Colonic mucosa (tissue), 4 donors: ENCODE data around the gene CDK5R2. TPM values are rescaled to one million over a fixed set of nuclear protein-coding genes. Genes with fewer than 3 reads are reported as not detected.
A peak's percentile ranks its signal among the peaks of the same experiment; 100 is the strongest.

ENCODE experiments used
- DNase-seq: peaks from one replicate; pipeline ENCODE4 v3.0.0-alpha.2; 2020
- H3K27ac ChIP-seq: fragments of 200-600 bp; one replicate; pipeline ENCODE4 v1.8.0; 2021
- H3K27me3 ChIP-seq: fragments of 200-600 bp; one replicate; pipeline ENCODE4 v1.8.0; 2021
- H3K36me3 ChIP-seq: fragments of 200-600 bp; one replicate; pipeline ENCODE4 v1.8.0; 2021
- H3K4me1 ChIP-seq: fragments of 200-600 bp; one replicate; pipeline ENCODE4 v1.8.0; 2021; ENCODE audit warnings: mild to moderate bottlenecking
- H3K4me3 ChIP-seq: fragments of 200-600 bp; one replicate; pipeline ENCODE4 v1.8.0; 2021
- H3K9ac ChIP-seq, 2 donors: one replicate each; pipeline ENCODE4 v1.7.0; 2013; ENCODE audit warnings: control low read depth in 2 of 2, low read depth in 2 of 2, low read length in 2 of 2
- H3K9me3 ChIP-seq: fragments of 200-600 bp; one replicate; pipeline ENCODE4 v1.8.0; 2021
- intact Hi-C: fragments of 100-400 bp; cut with DNase I; formaldehyde crosslinking; loops from one replicate; pipeline ENCODE4 v1.14.1; 2022
- total RNA-seq, 2 donors: library from RNA; stranded (reverse); fragmentation: NEBNext Ultra II Directional in 1 of 2; extraction: Animal tissue kit (Norgen Biotek cat#: 25700) in 1 of 2; gene quantifications; one replicate each; pipeline ENCODE4 v1.2.1, GENCODE V29; 2021
- TF ChIP-seq, protein P1 (sequence below): fragments of 200-600 bp; IDR thresholded peaks from one replicate; pipeline ENCODE4 v1.8.0; 2022; ENCODE audit warnings: antibody characterized with exemption, mild to moderate bottlenecking
- donor health status: healthy.
- donor health status: DM: no; HTN: no; CAD: no.
- donor health status: DM: no; HTN: no; CAD: no.

The CDK5R2 gene
- total RNA-seq, 2 donors from 2014 or later: 0.30 to 0.56 TPM

DNA sequence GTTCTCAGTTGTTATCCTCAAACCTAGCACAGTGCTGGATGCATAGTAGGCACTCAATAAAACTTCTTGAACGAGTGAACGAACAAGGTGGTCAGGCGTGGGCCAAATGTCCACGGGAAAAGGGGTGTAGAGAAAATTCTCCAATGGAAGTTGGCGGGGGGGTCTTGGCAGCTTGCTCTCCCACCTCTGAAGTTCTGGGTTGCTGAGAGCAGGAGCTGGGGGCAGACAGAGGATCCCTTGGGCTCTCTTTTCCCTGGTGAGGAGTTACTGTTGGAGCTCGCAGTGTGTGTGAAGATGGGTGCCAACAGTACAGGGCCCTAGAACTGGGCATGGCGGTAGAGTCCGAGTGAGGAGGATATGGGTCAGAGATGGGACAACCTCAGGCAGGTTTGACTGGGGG lies 36.1 kb downstream of the CDK5R2 start:
- no peak overlapping the region for H3K27ac ChIP-seq
- no peak overlapping the region for H3K9ac ChIP-seq
- H3K9me3 ChIP-seq: no peaks in the 10 kb centered on the region
- no peak overlapping the region for H3K4me3 ChIP-seq
- peaks cover 15% of the 10 kb centered on the region for H3K4me1 ChIP-seq
- intact Hi-C loops: no loop called here
- peaks cover 53% of the 10 kb centered on the region for H3K27me3 ChIP-seq
- no peak for DNase-seq
- TF ChIP-seq, protein P1, sequence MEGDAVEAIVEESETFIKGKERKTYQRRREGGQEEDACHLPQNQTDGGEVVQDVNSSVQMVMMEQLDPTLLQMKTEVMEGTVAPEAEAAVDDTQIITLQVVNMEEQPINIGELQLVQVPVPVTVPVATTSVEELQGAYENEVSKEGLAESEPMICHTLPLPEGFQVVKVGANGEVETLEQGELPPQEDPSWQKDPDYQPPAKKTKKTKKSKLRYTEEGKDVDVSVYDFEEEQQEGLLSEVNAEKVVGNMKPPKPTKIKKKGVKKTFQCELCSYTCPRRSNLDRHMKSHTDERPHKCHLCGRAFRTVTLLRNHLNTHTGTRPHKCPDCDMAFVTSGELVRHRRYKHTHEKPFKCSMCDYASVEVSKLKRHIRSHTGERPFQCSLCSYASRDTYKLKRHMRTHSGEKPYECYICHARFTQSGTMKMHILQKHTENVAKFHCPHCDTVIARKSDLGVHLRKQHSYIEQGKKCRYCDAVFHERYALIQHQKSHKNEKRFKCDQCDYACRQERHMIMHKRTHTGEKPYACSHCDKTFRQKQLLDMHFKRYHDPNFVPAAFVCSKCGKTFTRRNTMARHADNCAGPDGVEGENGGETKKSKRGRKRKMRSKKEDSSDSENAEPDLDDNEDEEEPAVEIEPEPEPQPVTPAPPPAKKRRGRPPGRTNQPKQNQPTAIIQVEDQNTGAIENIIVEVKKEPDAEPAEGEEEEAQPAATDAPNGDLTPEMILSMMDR: no peak
- H3K36me3 ChIP-seq: no peaks in the 10 kb centered on the region

DNA sequence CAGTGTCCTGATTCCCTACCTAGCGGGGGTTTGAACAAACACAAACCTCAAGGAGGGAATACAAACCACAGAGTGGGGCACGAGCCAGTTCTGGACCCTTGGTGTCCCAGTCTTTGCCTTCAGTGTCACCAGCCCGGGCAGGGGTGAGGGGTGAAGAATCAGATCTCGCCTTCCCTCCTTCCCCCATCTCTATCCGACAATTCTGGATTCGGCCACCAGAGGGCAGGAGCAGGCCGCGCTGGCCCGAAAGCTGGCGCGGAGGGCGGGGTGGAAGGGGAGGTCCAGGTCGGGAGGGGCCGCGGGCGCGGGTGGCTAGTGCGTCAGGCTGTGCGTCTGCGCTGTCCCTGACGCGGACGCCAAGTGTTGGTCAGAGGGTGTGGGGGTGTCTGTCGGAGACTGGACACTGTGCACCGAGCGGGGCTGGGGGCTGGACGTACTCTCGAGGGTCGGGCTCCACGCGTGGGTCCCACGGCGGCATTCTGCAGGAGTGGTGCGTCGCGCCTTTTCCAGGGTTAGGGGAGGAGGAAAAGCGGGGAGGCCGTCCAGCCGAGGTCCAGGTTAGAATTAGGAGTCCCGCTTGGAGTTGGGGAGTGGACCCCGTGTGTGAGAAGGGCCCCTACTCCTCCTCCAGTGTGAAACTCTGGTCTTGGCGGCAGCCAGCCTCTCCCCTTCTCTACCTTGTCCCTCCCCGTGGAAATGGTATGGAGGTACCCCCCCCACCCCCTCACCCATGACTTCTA lies 36.7 kb downstream of the CDK5R2 start:
- Histone ChIP-seq H3K27ac (peak overlapping the region; percentile 50), H3K36me3 (no peaks in the 10 kb centered on the region), H3K9ac (peak overlapping the region; percentile 53 to 69), H3K9me3 (no peaks in the 10 kb centered on the region), H3K4me3 (peak overlapping the region; percentile 33), H3K4me1 (peaks cover 15% of the 10 kb centered on the region), H3K27me3 (peaks cover 48% of the 10 kb centered on the region)
- intact Hi-C loops: no loop called here
- peak; percentile 93 for DNase-seq
- TF ChIP-seq, protein P1: peak; percentile 85

DNA sequence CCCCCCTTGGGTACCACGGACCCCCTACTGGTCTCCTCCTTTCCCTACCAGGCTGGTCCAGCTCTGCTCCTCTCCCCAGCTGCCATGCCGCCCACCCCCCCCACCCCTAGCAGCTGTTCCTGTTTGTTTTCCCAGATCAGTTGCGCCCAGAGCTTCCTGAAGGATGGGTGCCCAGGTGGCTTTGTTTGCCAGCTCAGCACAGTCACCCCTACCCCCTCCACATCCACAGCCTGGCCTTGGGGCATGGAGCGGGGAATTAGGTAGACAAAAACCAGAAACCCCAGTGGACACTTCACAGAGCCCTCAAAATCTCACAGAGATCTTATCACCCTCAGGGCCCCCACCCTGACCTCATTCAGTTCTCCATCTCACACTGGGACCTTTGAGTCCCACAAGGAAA lies 37.5 kb downstream of the CDK5R2 start:
- Histone ChIP-seq H3K9ac (peak overlapping the region in 1 of 2 donors; percentile 1), H3K36me3 (no peaks in the 10 kb centered on the region), H3K27ac (peak overlapping the region; percentile 50), H3K4me1 (peaks cover 15% of the 10 kb centered on the region), H3K4me3 (no peak overlapping the region), H3K27me3 (peaks cover 45% of the 10 kb centered on the region), H3K9me3 (no peaks in the 10 kb centered on the region)
- intact Hi-C loops: no loop called here
- TF ChIP-seq, protein P1: no peak
- DNase-seq: peak; percentile 46

DNA sequence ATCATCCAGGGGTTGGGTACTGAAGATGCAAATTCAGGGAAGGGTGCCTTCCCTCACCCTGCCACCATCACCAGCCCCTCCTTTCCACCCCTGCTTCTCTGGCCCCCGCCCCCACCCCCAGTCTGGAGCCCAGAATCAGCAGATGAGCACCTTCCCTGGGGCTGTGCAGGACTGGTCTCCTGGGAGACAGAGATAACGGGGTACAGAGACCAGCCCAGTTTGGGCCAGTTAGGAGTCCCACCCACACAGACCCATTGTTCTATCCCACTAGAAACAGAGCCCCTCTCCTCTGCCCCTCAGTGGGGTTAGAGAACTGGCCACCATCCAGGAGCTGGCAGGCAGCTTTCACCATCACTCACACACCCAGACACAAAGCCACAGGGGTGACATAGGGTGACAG lies 38.3 kb downstream of the CDK5R2 start:
- Histone ChIP-seq H3K27me3 (peaks cover 44% of the 10 kb centered on the region), H3K4me1 (peaks cover 15% of the 10 kb centered on the region), H3K36me3 (no peaks in the 10 kb centered on the region), H3K4me3 (no peak overlapping the region), H3K9me3 (no peaks in the 10 kb centered on the region), H3K27ac (no peak overlapping the region), H3K9ac (no peak overlapping the region)
- intact Hi-C loops: no loop called here
- DNase-seq: no peak
- TF ChIP-seq, protein P1: no peak

DNA sequence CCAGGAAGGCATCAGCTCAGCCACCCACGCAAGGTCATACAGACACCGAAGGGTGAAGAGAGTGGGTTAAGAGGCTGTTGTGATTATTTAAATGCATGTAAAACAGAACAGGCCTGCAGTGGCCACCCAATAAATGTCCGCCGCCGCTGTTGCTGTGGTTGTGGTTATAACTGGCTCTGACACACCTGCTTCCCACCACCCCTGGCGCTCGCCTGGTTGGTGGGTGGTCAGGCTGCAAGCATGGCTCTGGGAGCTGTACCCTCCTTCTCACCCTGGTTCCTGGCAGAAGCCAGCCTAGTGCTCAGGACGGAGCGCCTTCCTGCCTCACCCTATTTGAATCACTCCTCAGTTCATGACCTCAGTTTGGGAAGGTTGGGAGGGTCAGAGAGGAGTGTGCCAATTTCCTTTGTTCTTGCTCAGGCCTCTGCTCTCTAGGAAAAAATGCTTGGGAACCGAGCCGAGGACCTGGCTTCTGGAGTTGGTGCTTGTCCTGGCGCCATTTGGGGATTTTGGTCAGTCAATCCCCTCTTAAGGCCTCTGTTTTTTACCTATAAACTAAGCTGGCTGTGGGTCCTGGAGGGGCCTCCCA lies 39.0 kb downstream of the CDK5R2 start:
- H3K4me1 ChIP-seq: peaks cover 9% of the 10 kb centered on the region
- intact Hi-C loops: no loop called here
- peaks cover 44% of the 10 kb centered on the region for H3K27me3 ChIP-seq

More for the DNA sequence above, 39.0 kb downstream of the CDK5R2 start:
- H3K9me3 ChIP-seq: no peaks in the 10 kb centered on the region
- H3K9ac ChIP-seq: no peak overlapping the region
- H3K36me3 ChIP-seq: no peaks in the 10 kb centered on the region
- H3K4me3 ChIP-seq: no peak overlapping the region
- TF ChIP-seq, protein P1: no peak
- no peak for DNase-seq
- no peak overlapping the region for H3K27ac ChIP-seq
